ENCODE data around the gene PRR15L. TPM values are rescaled to one million over a fixed set of nuclear protein-coding genes. Genes with fewer than 3 reads are reported as not detected.
"Not testable (repeated sequence)": the region's sequence is repeated elsewhere in the genome, so short reads cannot be mapped to it uniquely, and the experiment has no call there.

PRR15L gene
- total and polyA plus RNA-seq, 2 of the 4 experiments (the other 2 are of a cell fraction) = not detected

DNA sequence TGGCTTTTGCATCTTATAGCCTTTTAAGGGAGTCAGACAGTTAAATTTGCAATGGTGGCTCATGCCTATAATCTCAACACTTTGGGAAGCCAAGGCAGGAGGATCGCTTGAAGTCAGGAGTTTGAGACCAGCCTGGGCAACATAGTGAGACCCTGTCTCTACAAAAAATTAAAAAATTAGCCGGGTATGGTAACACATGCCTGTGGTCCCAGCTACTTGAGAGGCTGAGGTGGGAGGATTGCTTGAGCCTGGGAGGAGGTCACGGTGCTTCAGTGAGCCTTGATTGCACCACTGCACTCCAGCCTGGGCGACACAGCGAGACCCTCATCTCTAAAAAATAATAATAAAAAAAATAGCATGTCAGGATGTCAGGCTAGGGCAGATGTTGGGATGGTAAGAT, 44.0 kb upstream of the PRR15L start:
- Histone ChIP-seq H3K4me1 (ENCODE audit: control insufficient read depth, insufficient read depth, low read length) (peaks cover 14% of the 10 kb centered on the region), H4K5ac (ENCODE audit: low read depth, low read length) (peak overlapping the region; percentile 100), H3K27ac (ENCODE audit: insufficient read depth, low read length) (peak overlapping the region; percentile 88; the same call in 1 of the 2 replicates), H2BK120ac (ENCODE audit: low read depth, low read length) (peak overlapping the region; percentile 92), H4K91ac (ENCODE audit: insufficient read depth, low read depth, low read length) (peak overlapping the region; percentile 96; the same call in 1 of the 2 replicates), H4K8ac (ENCODE audit: low read depth in 2 of 2, low read length in 2 of 2) (peak overlapping the region; percentile 97 to 99; a peak in 2 of 4 replicates), H2BK20ac (ENCODE audit: low read depth, low read length) (peak overlapping the region; percentile 45; the same call in 1 of the 2 replicates), H3K14ac (replicated peaks; ENCODE audit: low read depth, low read length) (peak overlapping the region; percentile 93), H3K9me1 (ENCODE audit: insufficient read depth, low read length) (peaks cover 14% of the 10 kb centered on the region), H2BK15ac (ENCODE audit: low read depth, low read length) (peak overlapping the region; percentile 95; the same call in 2 of the 3 replicates), H2AK5ac (ENCODE audit: low read depth, low read length) (peak overlapping the region; percentile 21; the same call in 1 of the 2 replicates), H3K4ac (ENCODE audit: low read depth, low read length) (peak overlapping the region; percentile 97; the same call in 1 of the 2 replicates), H3K56ac (ENCODE audit: extremely low read depth, insufficient read depth, low read length) (0 out of 2 replicates have a peak overlapping the region, but pooled peaks have one; percentile 2)
- WGBS, 2 experiments (ENCODE audit: extremely low coverage in 2 of 2, insufficient read length in 1 of 2) = no CpG with 5 or more reads among the region's 5 CpGs
- dilution Hi-C loops (cut with HindIII; ENCODE audit: low sequenced_read_pairs, unreplicated experiment); H3K18ac ChIP-seq (ENCODE audit: low read depth, low read length); H3K27me3 ChIP-seq (ENCODE audit: control insufficient read depth, insufficient read depth, low read length); intact Hi-C loops (cut with micrococcal nuclease); H3K9me3 ChIP-seq (ENCODE audit: control insufficient read depth, insufficient read depth, low read length); ATAC-seq (ENCODE audit: low read depth); H3K23ac ChIP-seq (ENCODE audit: low read depth, low read length); H3K4me3 ChIP-seq (ENCODE audit: insufficient read depth, low read depth, low read length); DNase-seq; H2AK9ac ChIP-seq (replicated peaks; ENCODE audit: low read depth, low read length, poor library complexity); BruUV-seq (replicated peaks); in situ Hi-C loops (cut with MboI; ENCODE audit: low sequenced_read_pairs); H3K36me3 ChIP-seq (ENCODE audit: control insufficient read depth, insufficient read depth, low read length); H2BK5ac ChIP-seq (ENCODE audit: low read depth, low read length, poor library complexity, severe bottlenecking); H2AFZ ChIP-seq (replicated peaks; ENCODE audit: low read length, poor library complexity); H3K79me1 ChIP-seq (ENCODE audit: low read depth in 1 of 2, low read length in 2 of 2); H4K20me1 ChIP-seq (ENCODE audit: insufficient read depth, low read length); H3K4me2 ChIP-seq (ENCODE audit: low read depth, low read length); H3K9ac ChIP-seq (ENCODE audit: low read depth, low read length): not testable (repeated sequence)
- CTCF ChIA-PET = interaction anchor here (1.0 kb wide), 1 partner anchor 31 kb away, joined by 4 read pairs; the partner anchor contains the start of gene CDK5RAP3
- POLR2A ChIA-PET (ENCODE audit: unreplicated experiment) = interaction anchor here (0.6 kb wide), 1 partner anchor 803 kb away, joined by 4 read pairs; no protein-coding TSS in a partner anchor
